Hindlimb muscle (tissue), 1 donor: ENCODE data around the gene F5. TPM values are rescaled to one million over a fixed set of nuclear protein-coding genes. Genes with fewer than 3 reads are reported as not detected.
"Not testable (repeated sequence)": the region's sequence is repeated elsewhere in the genome, so short reads cannot be mapped to it uniquely, and the experiment has no call there.

Experiments used
- DNase-seq: peaks from one replicate; pipeline ENCODE4 v3.0.0-alpha.2; 2013
- polyA plus RNA-seq: library from polyadenylated mRNA; unstranded; fragments of 120-200 nt; gene quantifications from one replicate; pipeline ENCODE4 v1.2.1, GENCODE V29; 2013; ENCODE audit not compliant: insufficient read length

The F5 gene
- polyA plus RNA-seq, 1 donor = 0.26 TPM

DNA sequence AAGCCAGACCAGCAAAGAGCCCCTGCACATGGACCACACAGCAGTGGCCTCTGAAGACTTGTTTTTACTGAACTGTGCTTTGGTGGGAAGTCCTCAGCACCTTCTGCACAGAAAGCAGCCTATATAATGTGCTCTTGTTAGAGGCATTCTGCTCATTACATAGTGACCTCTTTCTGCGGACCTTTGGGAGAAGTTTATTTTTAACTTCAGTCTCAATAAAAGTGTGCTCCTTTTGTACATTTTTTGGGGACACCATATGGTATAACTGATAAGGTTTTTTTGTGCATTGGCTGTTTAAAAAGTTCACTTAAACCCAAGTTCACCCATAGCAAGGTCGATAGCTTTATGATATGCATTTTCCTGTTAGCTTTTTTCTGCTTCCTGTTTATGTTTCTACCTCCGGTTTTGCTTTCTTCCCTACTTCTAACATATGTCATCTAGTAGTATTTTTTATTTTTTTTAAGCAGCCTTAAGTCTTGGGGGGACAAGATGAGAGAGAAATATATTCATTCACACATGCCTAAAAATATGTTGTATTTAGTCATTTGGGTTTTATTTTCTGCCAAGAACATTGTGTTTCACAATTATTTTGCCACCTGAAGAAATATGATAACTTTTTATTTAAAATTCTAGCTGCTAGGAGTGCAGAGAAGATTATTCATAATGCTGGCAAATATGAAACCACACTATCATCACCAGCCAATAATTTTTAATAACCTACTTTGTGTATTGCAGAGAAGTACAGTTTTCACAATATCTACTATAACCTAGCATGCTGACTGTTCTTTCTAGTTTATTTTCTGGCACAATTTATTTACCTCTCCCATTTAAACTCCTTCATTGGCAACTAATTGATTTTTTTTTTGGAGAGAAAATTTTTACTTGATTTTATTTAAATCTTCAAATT, 77.6 kb downstream of the F5 start:
- DNase-seq = no peak

DNA sequence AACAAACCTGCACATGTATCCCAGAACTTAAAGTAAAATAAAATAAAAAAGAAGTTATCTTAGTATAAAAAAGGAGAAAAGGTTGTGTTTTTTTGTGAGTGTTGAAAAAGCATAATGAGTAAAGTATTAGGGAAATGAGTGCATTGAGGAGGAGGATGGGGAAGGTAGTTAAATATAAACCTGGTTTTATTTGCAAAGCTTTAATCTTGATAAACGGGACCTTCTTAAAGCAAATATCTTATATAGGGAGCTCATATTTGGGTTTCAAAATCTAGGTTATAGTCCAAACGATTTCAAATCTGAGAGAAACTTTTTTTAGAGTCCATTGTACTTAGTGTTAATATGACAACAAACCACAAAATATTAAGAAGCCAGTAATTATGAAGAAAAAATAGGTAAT, 78.9 kb downstream of the F5 start:
- no peak for DNase-seq

DNA sequence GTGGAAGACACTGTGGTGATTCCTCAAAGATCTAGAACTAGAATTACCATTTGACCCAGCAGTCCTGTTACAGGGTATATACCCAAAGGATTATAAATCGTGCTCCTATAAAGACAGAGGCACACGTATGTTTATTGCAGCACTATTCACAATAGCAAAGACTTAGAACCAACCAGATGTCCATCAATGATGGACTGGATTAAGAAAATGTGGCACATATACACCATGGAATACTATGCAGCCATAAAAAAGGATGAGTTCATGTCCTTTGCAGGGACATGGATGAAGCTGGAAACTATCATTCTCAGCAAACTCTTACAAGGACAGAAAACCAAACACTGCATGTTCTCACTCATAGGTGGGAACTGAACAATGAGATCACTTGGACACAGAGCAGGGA, 82.7 kb downstream of the F5 start:
- DNase-seq = not testable (repeated sequence)

DNA sequence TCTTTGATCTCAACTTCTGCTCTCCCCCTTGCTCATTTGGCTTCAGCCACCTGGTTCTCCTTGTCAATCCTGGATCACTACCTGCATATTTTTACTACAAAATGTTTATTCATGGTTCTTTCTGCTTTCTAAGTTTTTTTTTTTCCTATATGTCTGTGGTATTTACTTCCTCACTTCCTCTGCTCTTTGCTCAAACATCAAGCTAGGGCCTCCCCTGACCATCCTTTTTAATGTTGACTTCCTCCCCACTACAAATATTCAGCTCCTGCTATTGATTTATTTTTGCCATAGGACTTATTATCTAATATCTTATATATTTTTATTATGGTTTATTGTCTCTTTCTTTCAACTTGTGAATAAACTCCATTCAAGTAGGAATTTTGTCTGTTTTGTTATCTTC, 86.5 kb downstream of the F5 start:
- DNase-seq = no peak

DNA sequence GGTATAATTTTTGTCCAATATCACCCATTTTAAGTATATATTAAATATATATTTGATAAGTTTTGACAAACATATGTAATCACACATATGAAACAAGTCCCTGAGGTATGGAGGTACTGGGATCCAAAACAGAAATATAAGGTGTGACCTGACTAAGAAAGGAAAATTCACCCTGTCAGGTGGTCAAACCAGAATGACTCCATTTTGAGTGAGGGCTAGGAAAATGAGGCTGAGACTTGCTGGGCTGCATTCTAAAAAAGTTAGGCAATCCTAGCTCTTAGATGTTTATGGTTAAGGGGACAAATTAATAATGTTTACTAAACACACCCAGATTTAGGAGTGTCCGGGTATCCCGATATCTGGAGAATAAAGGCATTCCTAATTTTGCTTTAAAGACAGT, 89.0 kb downstream of the F5 start:
- no peak for DNase-seq

DNA sequence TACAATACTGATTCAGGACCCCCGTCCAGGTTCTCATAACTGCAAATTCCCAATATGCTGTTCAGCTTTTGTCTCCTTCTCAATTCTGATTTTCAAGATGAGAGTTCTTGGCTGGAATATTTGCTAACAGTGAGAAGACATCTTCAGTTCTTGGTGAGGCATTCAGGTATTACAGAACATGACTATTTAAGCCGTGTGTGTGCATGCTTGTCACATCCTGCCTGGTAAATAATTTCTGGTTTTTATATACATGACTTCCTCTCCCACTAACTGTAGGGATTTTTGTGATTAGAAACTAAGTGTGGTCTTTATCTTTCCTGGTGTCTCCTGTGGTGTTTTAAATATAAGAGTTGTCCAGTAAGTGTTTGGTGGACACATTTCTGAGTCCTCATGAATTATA, 90.4 kb downstream of the F5 start:
- no peak for DNase-seq

DNA sequence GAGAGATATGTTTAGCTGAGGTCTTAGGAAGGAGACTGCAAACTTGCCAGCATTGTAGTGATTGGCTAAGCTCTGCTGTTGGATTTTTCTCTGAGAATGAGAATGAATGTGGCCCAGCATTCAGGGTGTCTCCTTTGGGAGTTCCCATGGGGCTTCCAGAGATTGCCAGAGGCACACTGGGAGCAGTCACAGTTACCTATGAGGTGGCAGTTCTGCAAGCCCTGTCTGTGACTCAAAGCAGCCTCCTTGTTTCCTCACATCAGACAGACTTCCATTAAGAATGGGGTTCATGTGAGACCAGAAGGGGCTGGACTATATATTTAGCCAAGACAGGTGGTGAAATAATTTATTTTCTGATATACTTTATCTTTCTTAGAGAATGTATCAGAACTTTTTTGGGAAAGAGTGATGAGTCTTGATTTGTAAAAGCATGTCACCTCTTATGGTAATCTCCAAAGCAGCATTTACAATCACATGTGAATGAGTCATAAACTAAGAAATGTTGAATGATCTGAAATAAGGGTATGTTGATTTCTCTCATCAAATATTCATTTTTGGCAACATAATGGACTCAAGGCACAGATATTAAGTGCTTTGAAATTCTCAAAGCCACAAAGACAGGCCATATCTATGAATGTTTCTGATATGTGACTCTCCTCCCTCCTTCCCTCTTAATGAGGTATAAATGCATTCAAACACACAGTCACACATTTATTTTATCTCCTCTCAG, 91.1 kb downstream of the F5 start:
- no peak for DNase-seq

DNA sequence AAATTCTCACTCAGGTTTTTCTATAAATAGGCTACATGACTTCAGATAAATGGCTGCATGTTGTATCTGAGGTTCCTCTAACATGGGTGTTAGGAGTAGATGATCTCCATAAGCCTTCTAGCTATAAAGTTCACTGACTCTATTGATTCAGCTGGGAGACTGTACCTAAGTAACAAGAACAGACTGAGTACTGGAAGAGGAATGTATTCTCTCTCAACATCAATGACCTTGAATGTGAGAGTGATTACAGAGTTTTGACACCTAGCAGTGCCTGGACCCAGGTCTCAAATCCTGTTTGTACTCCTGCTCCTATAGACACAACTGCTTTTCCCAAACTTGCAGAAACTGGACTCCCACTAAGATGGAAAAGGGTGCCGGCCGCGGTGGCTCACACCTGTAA, 91.9 kb downstream of the F5 start:
- DNase-seq = no peak

DNA sequence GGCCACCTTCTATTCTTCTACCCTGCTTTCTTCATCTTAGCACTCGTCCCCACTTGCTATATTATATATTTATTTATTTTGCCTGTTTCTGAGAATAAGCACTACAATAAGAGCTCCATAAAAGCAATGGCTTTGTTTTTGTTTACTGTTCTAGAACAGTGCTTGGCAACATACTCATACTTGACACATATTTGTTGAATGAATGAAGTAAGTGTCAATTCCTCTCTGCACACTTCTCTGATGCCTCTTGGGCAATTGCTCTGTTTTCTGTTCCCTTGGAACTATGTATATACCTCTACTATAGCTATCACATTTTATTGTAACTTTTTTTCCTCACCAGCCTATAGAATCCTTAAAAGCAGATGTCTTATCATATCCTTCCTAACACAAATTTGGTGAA, 93.0 kb downstream of the F5 start:
- no peak for DNase-seq

DNA sequence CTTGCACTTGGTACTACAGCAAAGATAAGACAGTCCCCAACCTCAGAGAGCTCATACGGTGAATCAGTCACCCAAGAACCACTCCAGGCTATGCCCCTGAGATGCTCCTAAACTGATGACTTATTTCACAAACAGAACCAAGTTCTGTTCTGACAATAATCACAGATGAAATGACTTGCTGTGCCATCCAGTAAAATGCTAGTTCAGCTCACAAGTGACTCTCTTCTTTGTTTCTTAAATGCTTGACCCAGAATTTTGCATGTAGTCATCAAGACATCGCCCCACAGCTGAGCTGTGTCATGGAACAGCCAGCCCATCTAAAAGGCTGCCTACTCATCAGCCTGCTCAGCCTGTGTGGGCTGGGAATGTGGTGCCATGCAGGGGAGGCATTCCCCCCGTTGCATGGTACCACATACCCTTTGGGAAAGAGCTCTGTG, 94.4 kb downstream of the F5 start:
- DNase-seq = no peak

DNA sequence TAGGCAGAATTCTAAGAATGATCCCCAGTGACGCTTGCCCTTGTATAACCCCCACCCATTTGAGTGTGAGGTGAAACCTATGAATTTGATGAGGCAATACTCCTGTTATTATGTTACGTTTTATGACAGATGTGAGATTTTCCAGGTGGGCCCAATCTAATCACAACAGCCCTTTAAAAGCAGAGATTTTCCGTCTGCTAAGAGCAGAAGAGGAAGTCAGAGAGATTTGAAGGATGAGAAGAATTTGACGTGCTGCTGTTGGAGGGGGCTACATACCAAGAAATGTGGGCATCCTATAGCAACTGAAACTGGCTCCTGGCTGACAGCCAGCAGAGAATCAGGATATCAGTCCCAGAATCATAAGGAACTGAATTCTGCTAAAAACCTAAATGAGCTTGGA, 98.1 kb downstream of the F5 start:
- no peak for DNase-seq

DNA sequence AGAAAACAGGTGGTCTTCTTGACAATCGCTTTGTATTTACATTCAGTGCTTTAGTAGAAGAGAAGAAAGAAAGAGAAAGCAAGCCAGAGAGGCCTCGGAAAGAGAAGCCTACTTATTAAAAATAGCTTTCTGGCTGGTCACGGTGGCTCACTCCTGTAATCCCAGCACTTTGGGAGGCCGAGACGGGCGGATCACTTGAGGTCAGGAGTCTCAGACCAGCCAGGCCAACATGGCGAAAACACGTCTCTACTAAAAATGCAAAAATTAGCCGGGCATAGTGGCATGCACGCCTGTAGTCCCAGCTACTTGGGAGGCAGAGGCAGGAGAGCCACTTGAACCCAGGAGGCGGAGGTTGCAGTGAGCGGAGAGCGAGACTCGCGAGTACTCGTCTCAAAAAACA, 98.7 kb downstream of the F5 start:
- no peak for DNase-seq

DNA sequence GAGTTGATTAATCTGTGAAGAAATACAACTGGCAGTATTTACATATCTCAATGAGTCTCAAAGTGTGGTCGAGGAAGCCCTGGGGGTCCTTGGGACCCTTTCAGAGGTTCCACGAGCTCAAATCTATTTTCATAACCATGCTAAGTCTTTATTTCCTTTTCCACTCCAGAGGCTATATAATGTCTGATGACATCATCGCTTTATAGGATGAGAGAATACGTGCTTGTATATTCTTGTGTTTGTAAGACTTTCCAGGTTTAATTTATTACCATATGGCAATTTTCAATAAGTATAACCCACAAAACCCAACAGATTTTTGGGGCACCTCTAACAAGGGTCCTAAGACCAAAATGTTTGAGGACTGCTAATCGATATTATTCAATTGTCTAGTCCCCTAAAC, 99.1 kb downstream of the F5 start:
- no peak for DNase-seq

DNA sequence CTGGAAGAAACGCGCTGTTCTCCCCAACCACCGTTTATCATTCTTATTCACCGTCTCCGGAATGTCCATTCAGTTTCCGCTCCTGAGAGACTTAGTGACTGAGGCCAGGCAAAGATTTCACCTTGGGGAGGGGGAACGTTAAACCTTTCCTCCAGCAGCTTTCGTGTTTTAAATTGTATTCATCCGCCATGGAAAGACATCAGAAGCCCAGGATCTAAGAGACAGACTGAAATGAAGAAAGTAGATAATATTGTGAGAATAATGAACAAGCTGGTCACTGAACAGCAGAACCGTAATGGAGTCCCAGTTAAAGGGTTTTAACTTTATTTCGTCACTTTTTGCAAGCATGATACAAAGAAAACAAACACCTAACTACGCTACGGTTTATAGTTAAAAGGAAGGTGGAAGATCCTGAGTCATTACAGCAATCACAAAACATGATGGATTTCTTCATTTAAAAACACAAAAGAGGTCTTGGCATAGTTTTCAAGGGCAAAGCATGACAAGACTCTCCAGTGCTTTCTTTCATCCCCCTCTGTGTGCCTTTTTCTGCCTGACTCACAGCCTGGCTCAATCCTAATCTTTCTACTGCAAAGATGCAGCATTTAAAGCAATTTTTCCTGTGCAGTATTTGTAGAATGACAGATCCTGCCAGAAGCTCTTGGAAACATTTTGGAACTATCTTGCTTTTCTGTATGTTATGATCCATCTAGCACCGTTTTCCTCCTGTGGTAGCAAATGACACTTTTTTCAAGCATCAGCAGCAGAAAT, 99.8 kb downstream of the F5 start:
- DNase-seq = peak; percentile 63

DNA sequence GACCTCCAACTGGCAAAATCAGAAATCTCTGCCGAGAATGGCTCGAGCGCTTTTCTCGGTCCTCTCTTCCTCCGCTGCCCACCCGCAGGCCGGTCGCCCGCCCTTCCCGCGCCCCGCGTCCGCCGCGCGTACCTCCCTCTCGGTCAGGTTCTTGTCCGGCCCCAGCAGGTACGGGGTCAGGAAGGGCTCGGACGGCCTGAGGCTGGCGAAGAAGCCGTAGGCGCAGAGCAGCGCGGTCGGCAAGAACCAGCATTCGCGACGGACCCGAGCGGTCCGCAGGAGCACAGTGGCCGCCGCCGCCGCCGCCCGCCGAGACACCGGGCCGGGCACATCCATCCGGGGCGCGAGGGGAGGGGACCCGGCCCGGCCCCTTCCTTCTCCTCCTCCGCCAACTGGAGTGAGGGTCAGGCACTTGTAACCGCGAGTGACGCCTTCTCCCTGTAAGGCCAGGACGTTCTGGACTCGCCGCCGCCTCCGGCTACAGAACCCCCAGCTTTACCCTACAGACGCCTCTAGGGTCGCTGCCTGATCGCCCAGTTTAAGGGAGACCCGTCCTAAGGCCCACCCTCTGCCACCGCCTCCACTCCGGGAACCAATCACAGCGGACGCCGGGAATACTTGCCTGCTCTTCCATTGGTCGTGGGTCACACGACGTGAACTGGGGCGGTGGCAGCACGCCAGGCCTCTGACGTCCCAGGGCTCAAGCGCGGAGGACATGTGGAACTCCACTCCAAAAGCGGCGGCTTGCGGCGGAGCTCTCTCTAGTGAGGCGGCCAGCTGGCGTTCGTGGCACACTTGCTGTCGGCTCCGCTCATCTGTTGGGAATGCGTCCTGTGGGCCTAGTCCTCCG, 100.6 kb downstream of the F5 start, which contains the start of gene SLC19A2:
Gene SLC19A2, minus strand, starts transcription at position 514 of the 850 bp plus-strand sequence. Its CDS starts 178 bp downstream, at position 336.
- peak; percentile 100 for DNase-seq

DNA sequence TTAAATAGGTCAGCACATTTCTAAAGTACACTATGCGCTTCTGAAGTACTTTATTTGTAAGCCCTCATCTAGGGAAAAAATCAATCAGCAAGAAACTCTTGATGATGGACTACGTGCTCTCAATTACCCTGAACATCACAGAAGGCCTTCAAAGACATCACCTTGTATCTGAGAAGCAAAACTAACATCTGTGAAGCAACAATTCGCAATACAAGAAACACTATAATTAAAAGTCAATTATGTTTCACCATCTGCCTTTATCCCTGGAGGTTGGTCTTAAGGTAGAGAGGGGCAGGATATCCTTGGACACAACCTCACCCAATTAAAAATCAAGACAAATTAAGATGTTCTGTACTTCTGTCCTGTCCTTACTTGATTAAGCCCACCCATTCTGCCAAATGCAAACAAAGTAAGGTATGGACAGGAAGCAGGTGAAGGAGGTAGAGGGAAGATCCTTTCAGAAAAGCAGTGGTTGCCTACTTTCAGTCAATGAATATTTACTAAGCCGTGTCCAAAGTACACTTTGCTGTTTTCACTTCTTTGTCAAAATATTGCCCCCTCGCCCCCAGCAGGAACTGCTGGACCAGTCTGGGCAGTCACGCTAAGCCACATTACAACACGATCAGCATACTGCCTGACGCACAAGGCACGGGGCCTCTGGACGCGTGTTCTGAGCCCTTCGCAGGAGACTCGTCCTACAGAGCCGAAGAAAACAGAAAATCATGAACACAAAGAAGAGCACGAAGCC, 101.4 kb downstream of the F5 start:
- peak; percentile 53 for DNase-seq

DNA sequence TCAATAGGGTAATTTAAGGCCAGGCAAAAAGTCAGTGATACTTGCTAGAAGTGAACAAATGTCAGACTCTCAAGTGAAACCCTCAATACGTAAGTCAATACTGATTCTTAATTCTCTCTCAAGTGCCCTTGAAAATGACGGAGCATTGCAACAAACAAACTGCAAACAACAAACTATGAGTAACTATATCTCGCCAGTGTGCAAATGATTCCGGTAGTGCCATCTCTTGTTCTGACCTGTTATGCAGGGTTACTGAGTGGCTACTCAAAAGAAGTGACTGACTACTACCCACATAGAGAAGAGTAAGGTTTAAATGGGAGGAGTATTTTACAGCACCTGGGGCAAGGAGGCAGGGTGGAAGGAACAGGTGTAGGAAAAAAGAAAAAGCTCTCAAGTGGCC, 102.2 kb downstream of the F5 start:
- no peak for DNase-seq

DNA sequence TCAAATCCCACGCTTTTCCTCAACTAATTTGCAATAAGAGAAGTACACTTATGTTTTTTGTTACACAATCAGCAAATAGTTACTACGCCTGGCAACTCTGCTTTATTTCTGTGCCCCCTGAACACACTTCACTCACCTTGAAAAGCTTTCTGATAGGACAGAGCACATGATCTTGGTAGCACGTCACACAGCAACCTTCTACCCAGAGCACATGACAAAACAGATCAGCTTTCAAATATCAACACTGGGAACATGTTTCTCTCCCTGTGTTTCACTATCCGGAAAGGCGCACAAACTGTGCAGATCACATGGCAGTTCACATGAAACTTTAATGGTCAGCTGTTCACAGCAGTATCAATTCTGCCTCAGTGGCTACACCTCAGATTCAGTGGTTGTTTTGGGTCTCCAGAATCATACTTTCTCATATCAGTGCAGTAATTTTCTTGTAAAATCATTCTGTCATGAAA, 102.7 kb downstream of the F5 start:
- DNase-seq = no peak

DNA sequence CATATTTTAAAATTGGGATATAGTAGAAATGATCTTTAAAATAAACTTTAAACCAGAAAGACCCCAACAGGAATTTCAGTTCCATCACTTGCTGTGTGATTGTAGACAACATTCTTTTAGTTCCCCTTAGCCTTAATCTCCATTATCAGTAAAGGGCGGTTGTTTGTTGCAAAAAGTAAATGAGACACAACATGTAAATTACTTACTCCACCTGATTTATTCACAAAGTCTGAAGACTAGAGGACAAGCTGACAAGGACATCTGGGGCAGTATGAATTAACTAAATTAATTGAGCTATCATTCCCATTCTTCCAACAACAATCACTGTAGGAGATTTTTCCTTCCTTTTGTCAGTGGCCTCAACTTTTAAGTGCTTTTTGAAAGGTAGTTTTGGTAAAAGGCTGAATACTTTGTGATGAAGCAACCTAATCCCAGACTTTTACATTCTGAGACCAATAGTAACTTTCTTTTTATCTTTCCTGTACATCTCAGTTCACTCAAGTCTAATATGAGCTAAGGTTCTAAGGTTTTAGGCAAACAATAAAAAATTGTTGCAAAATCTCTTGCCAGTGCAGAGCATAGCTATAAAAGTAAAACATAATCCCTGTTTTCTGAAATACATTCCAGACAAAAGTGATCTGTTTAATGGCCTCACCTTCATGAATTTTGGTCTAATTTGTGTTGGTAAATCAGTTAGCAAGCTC, 106.8 kb downstream of the F5 start:
- no peak for DNase-seq

DNA sequence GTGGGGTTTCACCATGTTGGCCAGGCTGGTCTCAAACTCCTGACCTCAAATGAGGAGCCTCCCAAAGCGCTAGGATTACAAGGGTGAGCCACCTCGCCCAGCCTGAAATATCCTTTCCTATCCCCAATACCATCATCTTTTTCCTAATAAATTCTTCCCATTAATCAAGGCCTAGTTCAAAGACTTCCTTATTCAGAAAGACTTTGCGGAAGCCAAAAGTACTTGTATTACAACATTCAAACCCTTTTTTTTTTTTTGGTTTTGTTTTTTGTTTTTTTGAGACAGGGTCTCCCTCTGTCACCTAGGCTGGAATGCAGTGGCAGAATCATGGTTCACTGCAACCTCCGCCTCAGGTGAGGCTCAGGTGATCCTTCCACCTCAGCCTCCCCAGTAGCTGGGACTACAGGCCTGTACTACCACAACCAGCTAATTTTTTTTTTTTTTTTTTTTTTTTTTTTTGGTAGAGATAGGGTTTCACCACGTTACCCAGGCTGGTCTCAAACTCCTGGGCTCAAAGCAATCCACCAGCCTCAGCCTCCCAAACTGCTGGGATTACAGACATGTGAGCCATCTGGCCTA, 108.1 kb downstream of the F5 start:
- no peak for DNase-seq
